ENCODE data around the gene JUND.

DNA sequence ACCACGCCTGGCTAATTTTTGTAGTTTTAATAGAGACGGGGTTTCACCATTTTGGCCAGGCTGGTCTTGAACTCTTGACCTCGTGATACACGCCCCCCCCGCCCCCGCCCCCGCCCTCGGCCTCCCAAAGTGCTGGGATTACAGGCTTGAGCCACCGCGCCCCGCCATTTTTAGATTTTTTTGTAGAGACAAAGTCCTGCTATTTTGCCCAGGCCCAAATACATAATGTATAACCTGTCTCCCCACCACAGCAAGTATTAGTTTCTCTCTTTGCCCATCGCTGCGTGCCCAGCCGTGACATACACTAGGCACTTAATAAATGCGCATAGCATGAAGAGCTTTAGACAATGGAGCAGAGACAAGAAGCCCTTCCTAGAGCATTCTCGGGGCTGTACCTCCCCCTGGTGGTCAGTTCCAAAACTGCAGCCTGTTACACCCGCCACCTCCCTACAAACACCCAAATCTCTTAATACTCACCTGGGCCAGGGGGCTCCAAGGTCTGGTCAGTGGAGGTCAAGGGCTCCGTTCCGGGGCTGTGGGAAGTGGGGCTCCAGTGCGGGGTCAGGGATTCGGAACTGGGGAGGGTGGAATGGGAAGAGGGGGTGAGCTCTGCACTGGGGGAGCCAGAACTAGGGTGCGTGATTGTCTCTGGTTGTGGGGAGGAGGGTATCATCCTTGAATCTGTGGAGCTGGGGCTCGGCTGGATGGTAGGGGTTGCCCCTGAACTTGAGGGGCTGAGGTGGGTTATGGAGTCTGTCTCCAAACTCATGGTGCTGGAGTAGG lies 29.6 kb downstream of the JUND start:
- TF ChIP-seq, protein P1, sequence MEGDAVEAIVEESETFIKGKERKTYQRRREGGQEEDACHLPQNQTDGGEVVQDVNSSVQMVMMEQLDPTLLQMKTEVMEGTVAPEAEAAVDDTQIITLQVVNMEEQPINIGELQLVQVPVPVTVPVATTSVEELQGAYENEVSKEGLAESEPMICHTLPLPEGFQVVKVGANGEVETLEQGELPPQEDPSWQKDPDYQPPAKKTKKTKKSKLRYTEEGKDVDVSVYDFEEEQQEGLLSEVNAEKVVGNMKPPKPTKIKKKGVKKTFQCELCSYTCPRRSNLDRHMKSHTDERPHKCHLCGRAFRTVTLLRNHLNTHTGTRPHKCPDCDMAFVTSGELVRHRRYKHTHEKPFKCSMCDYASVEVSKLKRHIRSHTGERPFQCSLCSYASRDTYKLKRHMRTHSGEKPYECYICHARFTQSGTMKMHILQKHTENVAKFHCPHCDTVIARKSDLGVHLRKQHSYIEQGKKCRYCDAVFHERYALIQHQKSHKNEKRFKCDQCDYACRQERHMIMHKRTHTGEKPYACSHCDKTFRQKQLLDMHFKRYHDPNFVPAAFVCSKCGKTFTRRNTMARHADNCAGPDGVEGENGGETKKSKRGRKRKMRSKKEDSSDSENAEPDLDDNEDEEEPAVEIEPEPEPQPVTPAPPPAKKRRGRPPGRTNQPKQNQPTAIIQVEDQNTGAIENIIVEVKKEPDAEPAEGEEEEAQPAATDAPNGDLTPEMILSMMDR (IDR thresholded peaks at IDR 0.05 in 4 of 5, conservative IDR thresholded peaks at IDR 0.05 in 1 of 5): peak; percentile 94 to 98 (median 97)
- TF ChIP-seq POLR2A (IDR thresholded peaks at IDR 0.05): no peak

Data from gastrocnemius medialis (tissue), 4 donors.